Measurements from ENCODE around the gene RETREG3.

RETREG3 gene

GRCh38 chr17:42609182-42609813 lies at the start of gene RETREG3, which contains the start of gene TUBG1:
TSS of gene RETREG3 (minus strand) at chr17:42609374. CDS start at chr17:42609324, 50 bp downstream.
TSS of gene TUBG1 (plus strand) at chr17:42609683. CDS start at chr17:42609738, 55 bp downstream.
- peak within 1 kb of the TSS; percentile 100 for H3K4me3 ChIP-seq (ENCODE audit: low read depth, low read length)
- DNase-seq (ENCODE audit: low read depth), result peak; percentile 99
- TF ChIP-seq CTCF (IDR thresholded peaks at IDR 0.05; ENCODE audit: insufficient read depth, low read depth, low read length, missing control alignments), result peak; percentile 16

- no peak overlapping the region for H3K4me3 ChIP-seq (ENCODE audit: low read depth, low read length)
- DNase-seq (ENCODE audit: low read depth), result no peak
- no peak for TF ChIP-seq CTCF (IDR thresholded peaks at IDR 0.05; ENCODE audit: insufficient read depth, low read depth, low read length, missing control alignments)
These were observed 48.8 kb upstream of the RETREG3 start for GRCh38 chr17:42657824-42658588.

- no peak for TF ChIP-seq CTCF (IDR thresholded peaks at IDR 0.05; ENCODE audit: insufficient read depth, low read depth, low read length, missing control alignments)
- H3K4me3 ChIP-seq (ENCODE audit: low read depth, low read length), result no peak overlapping the region
- no peak for DNase-seq (ENCODE audit: low read depth)
These were observed 46.4 kb upstream of the RETREG3 start for GRCh38 chr17:42655528-42655927.

- no peak overlapping the region for H3K4me3 ChIP-seq (ENCODE audit: low read depth, low read length)
- no peak for TF ChIP-seq CTCF (IDR thresholded peaks at IDR 0.05; ENCODE audit: insufficient read depth, low read depth, low read length, missing control alignments)
These were observed 44.3 kb upstream of the RETREG3 start for GRCh38 chr17:42653179-42654124.

GRCh38 chr17:42651392-42651791 lies 42.2 kb upstream of the RETREG3 start:
- H3K4me3 ChIP-seq (ENCODE audit: low read depth, low read length), result no peak overlapping the region
- no peak for TF ChIP-seq CTCF (IDR thresholded peaks at IDR 0.05; ENCODE audit: insufficient read depth, low read depth, low read length, missing control alignments)

More at GRCh38 chr17:42653179-42654124, 44.3 kb upstream of the RETREG3 start:
- no peak for DNase-seq (ENCODE audit: low read depth)

GRCh38 chr17:42647778-42648177 lies 38.6 kb upstream of the RETREG3 start:
- H3K4me3 ChIP-seq (ENCODE audit: low read depth, low read length), result no peak overlapping the region
- peak; percentile 59 for DNase-seq (ENCODE audit: low read depth)
- TF ChIP-seq CTCF (IDR thresholded peaks at IDR 0.05; ENCODE audit: insufficient read depth, low read depth, low read length, missing control alignments), result no peak

More at GRCh38 chr17:42651392-42651791, 42.2 kb upstream of the RETREG3 start:
- DNase-seq (ENCODE audit: low read depth), result no peak
